ENCODE results near the gene PNPLA3.

DNA sequence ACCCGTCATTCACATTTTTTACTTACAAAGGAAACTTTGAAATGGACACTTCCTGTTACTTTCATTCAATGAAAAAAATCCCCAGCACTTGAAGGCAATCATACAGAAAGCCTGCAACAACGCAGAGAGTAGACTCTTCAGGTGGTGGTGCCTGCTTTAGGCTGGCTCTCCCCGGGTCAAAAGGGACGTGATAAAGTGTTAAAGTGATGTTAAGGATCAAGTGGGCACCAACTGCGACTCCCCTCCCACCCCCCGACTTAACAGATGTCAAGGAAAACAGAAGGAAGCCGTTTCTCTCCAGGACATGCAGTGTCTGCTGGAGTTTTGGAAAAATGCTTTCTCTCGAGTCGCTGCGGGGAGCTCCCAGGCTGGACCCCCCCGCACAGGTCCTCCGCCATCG, 414 bp upstream of the PNPLA3 start:
- TF ChIP-seq, protein P1, sequence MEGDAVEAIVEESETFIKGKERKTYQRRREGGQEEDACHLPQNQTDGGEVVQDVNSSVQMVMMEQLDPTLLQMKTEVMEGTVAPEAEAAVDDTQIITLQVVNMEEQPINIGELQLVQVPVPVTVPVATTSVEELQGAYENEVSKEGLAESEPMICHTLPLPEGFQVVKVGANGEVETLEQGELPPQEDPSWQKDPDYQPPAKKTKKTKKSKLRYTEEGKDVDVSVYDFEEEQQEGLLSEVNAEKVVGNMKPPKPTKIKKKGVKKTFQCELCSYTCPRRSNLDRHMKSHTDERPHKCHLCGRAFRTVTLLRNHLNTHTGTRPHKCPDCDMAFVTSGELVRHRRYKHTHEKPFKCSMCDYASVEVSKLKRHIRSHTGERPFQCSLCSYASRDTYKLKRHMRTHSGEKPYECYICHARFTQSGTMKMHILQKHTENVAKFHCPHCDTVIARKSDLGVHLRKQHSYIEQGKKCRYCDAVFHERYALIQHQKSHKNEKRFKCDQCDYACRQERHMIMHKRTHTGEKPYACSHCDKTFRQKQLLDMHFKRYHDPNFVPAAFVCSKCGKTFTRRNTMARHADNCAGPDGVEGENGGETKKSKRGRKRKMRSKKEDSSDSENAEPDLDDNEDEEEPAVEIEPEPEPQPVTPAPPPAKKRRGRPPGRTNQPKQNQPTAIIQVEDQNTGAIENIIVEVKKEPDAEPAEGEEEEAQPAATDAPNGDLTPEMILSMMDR (IDR thresholded peaks at IDR 0.05), result no peak
- TF ChIP-seq, protein P2, sequence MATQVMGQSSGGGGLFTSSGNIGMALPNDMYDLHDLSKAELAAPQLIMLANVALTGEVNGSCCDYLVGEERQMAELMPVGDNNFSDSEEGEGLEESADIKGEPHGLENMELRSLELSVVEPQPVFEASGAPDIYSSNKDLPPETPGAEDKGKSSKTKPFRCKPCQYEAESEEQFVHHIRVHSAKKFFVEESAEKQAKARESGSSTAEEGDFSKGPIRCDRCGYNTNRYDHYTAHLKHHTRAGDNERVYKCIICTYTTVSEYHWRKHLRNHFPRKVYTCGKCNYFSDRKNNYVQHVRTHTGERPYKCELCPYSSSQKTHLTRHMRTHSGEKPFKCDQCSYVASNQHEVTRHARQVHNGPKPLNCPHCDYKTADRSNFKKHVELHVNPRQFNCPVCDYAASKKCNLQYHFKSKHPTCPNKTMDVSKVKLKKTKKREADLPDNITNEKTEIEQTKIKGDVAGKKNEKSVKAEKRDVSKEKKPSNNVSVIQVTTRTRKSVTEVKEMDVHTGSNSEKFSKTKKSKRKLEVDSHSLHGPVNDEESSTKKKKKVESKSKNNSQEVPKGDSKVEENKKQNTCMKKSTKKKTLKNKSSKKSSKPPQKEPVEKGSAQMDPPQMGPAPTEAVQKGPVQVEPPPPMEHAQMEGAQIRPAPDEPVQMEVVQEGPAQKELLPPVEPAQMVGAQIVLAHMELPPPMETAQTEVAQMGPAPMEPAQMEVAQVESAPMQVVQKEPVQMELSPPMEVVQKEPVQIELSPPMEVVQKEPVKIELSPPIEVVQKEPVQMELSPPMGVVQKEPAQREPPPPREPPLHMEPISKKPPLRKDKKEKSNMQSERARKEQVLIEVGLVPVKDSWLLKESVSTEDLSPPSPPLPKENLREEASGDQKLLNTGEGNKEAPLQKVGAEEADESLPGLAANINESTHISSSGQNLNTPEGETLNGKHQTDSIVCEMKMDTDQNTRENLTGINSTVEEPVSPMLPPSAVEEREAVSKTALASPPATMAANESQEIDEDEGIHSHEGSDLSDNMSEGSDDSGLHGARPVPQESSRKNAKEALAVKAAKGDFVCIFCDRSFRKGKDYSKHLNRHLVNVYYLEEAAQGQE (IDR thresholded peaks at IDR 0.05; ENCODE audit: insufficient read depth in 1 of 2, low read depth in 2 of 2, low read length in 1 of 2), result no peak
- no peak for TF ChIP-seq TCF7L2 (IDR thresholded peaks at IDR 0.05; ENCODE audit: low read depth, low read length)

Measured in Panc1 (cell line).